Endothelial cell of umbilical vein (primary cell): ENCODE data around the gene HMGCS2. TPM values are rescaled to one million over a fixed set of nuclear protein-coding genes. Genes with fewer than 3 reads are reported as not detected.

Source experiments
- BruUV-seq: library from RNA; stranded (reverse); fragments of 400-500 nt; replicated peaks from 2 replicates; lab custom pipeline; 2021; lab: Mats Ljungman, UMichigan
- CTCF ChIA-PET: fragments of 300-600, 350-600 bp; sonication (Branson Sonifier 250); formaldehyde crosslinking; loops from one replicate; lab custom pipeline; 2021; ENCODE audit warnings: antibody characterized with exemption, inconsistent platforms; lab: Charles Lee
- POLR2A ChIA-PET: fragments of 300-600, 350-600 bp; sonication (Branson Sonifier 250); formaldehyde crosslinking; loops from one replicate; lab custom pipeline; 2021; ENCODE audit warnings: antibody characterized with exemption, inconsistent platforms; lab: Charles Lee
- DNase-seq: peaks from one replicate; pipeline ENCODE4 v3.0.0-alpha.2; 2011; ENCODE audit warnings: low read depth, low spot score
- FAIRE-seq: peaks from 2 replicates; lab custom pipeline; 2011; peaks lifted over from hg19 to GRCh38; lab: Jason Lieb, UNC
- H2AFZ ChIP-seq: 2 replicates; pipeline ENCODE4 v1.6.0; 2012; ENCODE audit warnings: low read depth, low read length, control low read depth, inconsistent platforms
- H3K27ac ChIP-seq: 2 replicates; pipeline ENCODE4 v1.5.1; 2011; ENCODE audit warnings: low read depth, mild to moderate bottlenecking, control low read depth, low read length, moderate library complexity; ENCODE audit not compliant: insufficient read depth
- H3K27me3 ChIP-seq, 2 experiments: 2 replicates each; pipeline versions ENCODE4 v1.6.0 to v1.6.1; 2011; ENCODE audit warnings: low read length in 2 of 2, mixed read lengths in 1 of 2; ENCODE audit not compliant: control insufficient read depth in 2 of 2, insufficient read depth in 2 of 2
- H3K36me3 ChIP-seq, 2 experiments: 2 replicates in 1 of 2; 3 replicates in 1 of 2; pipeline ENCODE4 v1.5.1; 2011; ENCODE audit warnings: low read length in 2 of 2, mild to moderate bottlenecking in 1 of 2, moderate library complexity in 1 of 2; ENCODE audit not compliant: control insufficient read depth in 2 of 2, insufficient read depth in 2 of 2; ENCODE audit errors: extremely low read depth in 1 of 2
- H3K4me1 ChIP-seq: 3 replicates; pipeline ENCODE4 v1.5.1; 2011; ENCODE audit warnings: mild to moderate bottlenecking, low read length; ENCODE audit not compliant: control insufficient read depth, insufficient read depth; ENCODE audit errors: extremely low read depth
- H3K4me2 ChIP-seq: 2 replicates; pipeline ENCODE4 v1.6.1; 2011; ENCODE audit warnings: low read length, control low read depth, mixed read lengths; ENCODE audit not compliant: insufficient read depth
- H3K4me3 ChIP-seq, 3 experiments: fragments of 200-600 bp in 1 of 3; sonication (generic), shearing (Covaris generic) in 1 of 3; replicated peaks in 1 of 3; 2 replicates each; pipeline ENCODE4 v1.5.1; 2011 to 2016; ENCODE audit warnings: control low read depth in 3 of 3, low read length in 3 of 3, mild to moderate bottlenecking in 2 of 3, inconsistent platforms in 1 of 3, low read depth in 1 of 3, moderate library complexity in 1 of 3; ENCODE audit not compliant: insufficient read depth in 1 of 3
- H3K79me2 ChIP-seq: 2 replicates; pipeline ENCODE4 v1.6.0; 2012; ENCODE audit warnings: low read length, inconsistent platforms; ENCODE audit not compliant: control insufficient read depth, insufficient read depth
- H3K9ac ChIP-seq: replicated peaks from 2 replicates; pipeline ENCODE3; 2011; ENCODE audit warnings: low read length, control low read depth; ENCODE audit not compliant: insufficient read depth; ENCODE audit errors: extremely low read depth
- H3K9me1 ChIP-seq: replicated peaks from 3 replicates; pipeline ENCODE4 v1.6.0; 2011; ENCODE audit warnings: mild to moderate bottlenecking, low read length; ENCODE audit not compliant: control insufficient read depth, insufficient read depth; ENCODE audit errors: extremely low read depth
- H3K9me3 ChIP-seq: replicated peaks from 2 replicates; pipeline ENCODE4 v1.5.1; 2012; ENCODE audit warnings: low read length, inconsistent platforms; ENCODE audit not compliant: control insufficient read depth, insufficient read depth
- H4K20me1 ChIP-seq: replicated peaks from 2 replicates; pipeline ENCODE3; 2011; ENCODE audit warnings: mild to moderate bottlenecking, low read length; ENCODE audit not compliant: control insufficient read depth, insufficient read depth; ENCODE audit errors: extremely low read depth
- EZH2 ChIP-seq: IDR thresholded peaks from 2 replicates; pipeline ENCODE4 v1.6.1; 2012; ENCODE audit warnings: borderline replicate concordance, low read depth, mild to moderate bottlenecking, moderate library complexity, low read length, inconsistent platforms; ENCODE audit not compliant: severe bottlenecking
- FOS ChIP-seq: IDR thresholded peaks from 2 replicates; pipeline ENCODE4 v1.6.1; 2011; ENCODE audit warnings: mild to moderate bottlenecking, low read length, moderate library complexity, borderline replicate concordance; ENCODE audit not compliant: insufficient read depth
- GATA2 ChIP-seq: IDR thresholded peaks from 2 replicates; pipeline ENCODE4 v1.7.0; 2011; ENCODE audit warnings: low read depth, mild to moderate bottlenecking, moderate library complexity, mixed read lengths, low read length; ENCODE audit not compliant: insufficient read length, insufficient read depth
- JUN ChIP-seq: IDR thresholded peaks from 2 replicates; pipeline ENCODE4 v1.6.1; 2011; ENCODE audit warnings: borderline replicate concordance, low read depth; ENCODE audit not compliant: insufficient read length, insufficient read depth
- MYC ChIP-seq: IDR thresholded peaks from one replicate; pipeline ENCODE4 v1.6.1; 2011; ENCODE audit warnings: mild to moderate bottlenecking, low read depth, low read length
- POLR2A ChIP-seq: IDR thresholded peaks from 2 replicates; pipeline ENCODE4 v1.6.1; 2012; ENCODE audit warnings: low read depth, mild to moderate bottlenecking, control low read depth, low read length
- POLR2AphosphoS5 ChIP-seq: IDR thresholded peaks from 2 replicates; pipeline ENCODE4 v1.6.1; 2012; ENCODE audit warnings: low read depth, mild to moderate bottlenecking, control low read depth, low read length, moderate library complexity; ENCODE audit not compliant: insufficient read depth
- dilution Hi-C: fragments of 300-500 bp; cut with MboI; formaldehyde crosslinking; loops from one replicate; pipeline ENCODE4 v1.15.0; 2019; ENCODE audit warnings: low sequenced_read_pairs; ENCODE audit not compliant: extremely low pct_ligation_motif_present
- intact Hi-C: fragments of 100-400 bp; cut with micrococcal nuclease; formaldehyde crosslinking; loops from one replicate; pipeline ENCODE4 v1.10.0; 2022
- polyA plus RNA-seq, 4 experiments: library from polyadenylated mRNA; depleted of rRNA in 3 of 4; stranded (reverse) in 3 of 4; unstranded in 1 of 4; fragments of >200 nt; gene quantifications; 2 replicates each; pipeline versions ENCODE4 v1.2.1 to v1.2.3, GENCODE V29; 2011 to 2012; ENCODE audit warnings: missing spikeins in 1 of 4
- total RNA-seq: library from RNA; stranded (reverse); gene quantifications from 2 replicates; pipeline ENCODE4 v1.2.3, GENCODE V29; 2021
- TF ChIP-seq, protein P1 (sequence below): IDR thresholded peaks from 2 replicates; pipeline ENCODE4 v1.6.1; 2011; ENCODE audit not compliant: insufficient read depth, insufficient read length
- TF ChIP-seq, protein P2 (sequence below), 2 donors: IDR thresholded peaks; 1 replicate in 1 of 2; 2 replicates in 1 of 2; pipeline ENCODE4 v1.5.1; 2011; ENCODE audit warnings: low read length in 2 of 2, mild to moderate bottlenecking in 2 of 2, moderate library complexity in 2 of 2, control low read depth in 1 of 2, inconsistent platforms in 1 of 2, low read depth in 1 of 2; ENCODE audit not compliant: insufficient read depth in 1 of 2; ENCODE audit errors: extremely low read depth in 1 of 2

The HMGCS2 gene
- total and polyA plus RNA-seq, 2 donors (not counting 3 experiments of a cell fraction or from before 2014, with no cell fraction given), result not detected

DNA sequence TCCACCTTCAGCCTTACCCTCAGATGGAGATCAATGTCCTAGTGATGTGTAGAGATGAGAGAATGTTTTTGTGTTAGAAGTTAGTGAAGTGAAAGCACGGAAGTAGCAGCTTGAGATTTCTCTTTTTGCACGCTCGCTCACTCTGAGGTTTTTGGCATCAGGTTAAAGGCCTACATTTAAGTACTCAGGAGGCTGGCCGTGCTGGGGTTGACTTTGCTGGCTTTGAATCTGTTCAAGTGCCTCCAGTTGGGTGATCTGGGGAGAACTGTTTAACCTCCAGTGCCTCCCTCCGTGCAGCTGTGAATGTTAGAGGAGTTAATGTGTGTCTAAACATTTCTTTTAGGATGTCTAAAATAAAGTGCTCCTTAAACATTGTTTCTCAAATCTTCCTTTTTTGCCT, 43.1 kb downstream of the HMGCS2 start:
- intact Hi-C loops, result no loop called here
- no peak for FAIRE-seq

More for the DNA sequence above, 43.1 kb downstream of the HMGCS2 start:
- H2AFZ ChIP-seq, result no peak overlapping the region
- POLR2A ChIA-PET, result no interaction called here
- H3K4me3 ChIP-seq, result no peak overlapping the region
- DNase-seq, result no peak
- H3K9ac ChIP-seq, result no peak overlapping the region
- no peaks in the 10 kb centered on the region for H3K9me3 ChIP-seq
- CTCF ChIA-PET, result interaction anchor here (1.0 kb wide), 1 partner anchor 18 kb away, joined by 3 read pairs; no protein-coding TSS in a partner anchor
- no peaks in the 10 kb centered on the region for H3K9me1 ChIP-seq
- dilution Hi-C loops, result no loop called here
- TF ChIP-seq FOS (no peak), EZH2 (no peak), GATA2 (no peak), MYC (no peak), JUN (no peak), POLR2A (no peak), POLR2AphosphoS5 (no peak)
- TF ChIP-seq, protein P1, sequence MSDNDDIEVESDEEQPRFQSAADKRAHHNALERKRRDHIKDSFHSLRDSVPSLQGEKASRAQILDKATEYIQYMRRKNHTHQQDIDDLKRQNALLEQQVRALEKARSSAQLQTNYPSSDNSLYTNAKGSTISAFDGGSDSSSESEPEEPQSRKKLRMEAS, result no peak
- TF ChIP-seq, protein P2, sequence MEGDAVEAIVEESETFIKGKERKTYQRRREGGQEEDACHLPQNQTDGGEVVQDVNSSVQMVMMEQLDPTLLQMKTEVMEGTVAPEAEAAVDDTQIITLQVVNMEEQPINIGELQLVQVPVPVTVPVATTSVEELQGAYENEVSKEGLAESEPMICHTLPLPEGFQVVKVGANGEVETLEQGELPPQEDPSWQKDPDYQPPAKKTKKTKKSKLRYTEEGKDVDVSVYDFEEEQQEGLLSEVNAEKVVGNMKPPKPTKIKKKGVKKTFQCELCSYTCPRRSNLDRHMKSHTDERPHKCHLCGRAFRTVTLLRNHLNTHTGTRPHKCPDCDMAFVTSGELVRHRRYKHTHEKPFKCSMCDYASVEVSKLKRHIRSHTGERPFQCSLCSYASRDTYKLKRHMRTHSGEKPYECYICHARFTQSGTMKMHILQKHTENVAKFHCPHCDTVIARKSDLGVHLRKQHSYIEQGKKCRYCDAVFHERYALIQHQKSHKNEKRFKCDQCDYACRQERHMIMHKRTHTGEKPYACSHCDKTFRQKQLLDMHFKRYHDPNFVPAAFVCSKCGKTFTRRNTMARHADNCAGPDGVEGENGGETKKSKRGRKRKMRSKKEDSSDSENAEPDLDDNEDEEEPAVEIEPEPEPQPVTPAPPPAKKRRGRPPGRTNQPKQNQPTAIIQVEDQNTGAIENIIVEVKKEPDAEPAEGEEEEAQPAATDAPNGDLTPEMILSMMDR (IDR thresholded peaks at IDR 0.05; ENCODE audit: extremely low read depth in 1 of 2, insufficient read depth in 1 of 2, low read depth in 1 of 2, low read length in 2 of 2), result no peak
- peaks cover 0 to 3% of the 10 kb centered on the region in 2 experiments for H3K36me3 ChIP-seq
- peaks cover 14% of the 10 kb centered on the region for H3K4me1 ChIP-seq
- BruUV-seq, result no TSS peak
- H3K27me3 ChIP-seq, result no peaks in the 10 kb centered on the region
- no peak overlapping the region for H3K4me2 ChIP-seq
- H3K27ac ChIP-seq, result no peak overlapping the region
- no peaks in the 10 kb centered on the region for H4K20me1 ChIP-seq
- H3K79me2 ChIP-seq, result no peaks in the 10 kb centered on the region
